GM21619 (cell line): ENCODE measurements around the gene RAC3.
"Not testable (repeated sequence)": the region's sequence is repeated elsewhere in the genome, so short reads cannot be mapped to it uniquely, and the experiment has no call there.

ENCODE experiments used
- ATAC-seq: cut with Tn5 transposase; IDR thresholded peaks from one replicate; pipeline ENCODE4 v1.9.1; 2021; ENCODE audit not compliant: unreplicated experiment

RAC3 gene

GRCh38 chr17:82038796-82039409, 7.4 kb downstream of the RAC3 start:
- ATAC-seq = not testable (repeated sequence)

DNA sequence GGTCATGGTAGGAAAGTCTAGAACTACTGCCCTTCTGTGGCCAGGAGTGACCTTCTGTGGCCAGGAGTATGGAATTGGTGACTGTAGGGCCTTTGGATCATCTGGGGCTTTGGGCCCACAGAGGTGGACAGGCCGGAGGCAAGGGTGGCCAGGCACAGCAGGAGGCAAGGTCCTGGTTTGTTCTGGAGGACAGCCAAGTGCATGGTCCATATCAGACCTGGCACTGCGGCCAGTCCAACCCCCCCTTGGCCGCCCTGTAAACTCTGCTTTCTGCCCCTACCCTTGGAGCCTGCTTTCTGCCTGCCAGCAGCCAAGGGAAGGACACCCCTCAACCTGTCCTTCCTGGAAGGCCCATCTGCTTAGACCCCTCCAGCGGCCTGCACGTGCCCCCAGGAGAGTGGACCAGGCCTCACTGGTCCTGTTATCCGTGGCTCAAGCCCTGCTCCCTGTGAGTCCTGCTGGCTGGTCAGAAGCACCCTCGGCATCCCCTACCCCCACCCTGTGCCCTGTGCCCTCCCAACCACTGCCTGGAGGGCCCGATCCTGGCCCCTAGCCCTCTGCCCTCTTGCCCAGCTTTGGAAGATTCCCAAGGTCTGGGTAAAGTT, 8.3 kb downstream of the RAC3 start:
- ATAC-seq = no peak

GRCh38 chr17:82041144-82041814, 9.8 kb downstream of the RAC3 start:
- ATAC-seq = no peak

DNA sequence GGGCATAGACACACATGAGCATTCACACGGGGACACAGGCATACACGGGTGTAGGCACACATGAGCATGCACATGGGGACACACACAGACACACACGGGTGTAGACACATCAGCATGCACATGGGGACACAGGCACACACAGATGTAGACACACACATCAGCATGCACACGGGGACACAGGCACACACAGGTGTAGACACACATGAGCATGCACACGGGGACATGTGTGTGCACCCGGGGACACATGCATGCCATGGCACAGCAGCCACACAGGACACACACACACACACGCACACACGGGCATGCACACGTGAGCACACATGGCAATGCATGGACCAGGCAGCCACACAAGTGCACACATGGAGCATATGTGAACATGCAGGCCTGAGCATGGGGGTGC, 11.2 kb downstream of the RAC3 start:
- no peak for ATAC-seq

DNA sequence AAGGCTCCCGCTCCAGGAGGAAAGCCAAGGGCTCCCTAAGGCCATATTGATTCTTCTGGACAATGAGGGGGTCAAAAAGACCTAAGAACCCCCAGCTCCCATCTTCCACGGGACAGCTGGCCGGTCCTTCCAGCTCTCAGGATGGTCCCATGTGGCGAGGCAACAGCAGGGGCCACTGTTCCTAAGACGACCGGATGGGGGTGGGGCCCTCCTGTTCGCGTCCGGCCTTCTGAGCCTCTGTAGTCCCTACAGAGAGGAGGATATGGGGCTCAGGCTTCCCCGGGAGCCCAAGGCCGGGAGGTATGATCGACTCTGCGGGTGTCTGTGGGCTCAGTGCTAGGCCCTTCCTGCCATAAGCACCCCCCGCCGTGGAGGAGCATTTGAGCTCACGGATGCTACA, 12.0 kb downstream of the RAC3 start:
- no peak for ATAC-seq

- ATAC-seq = no peak
Observed at GRCh38 chr17:82045936-82046484, 14.5 kb downstream of the RAC3 start.

- ATAC-seq = no peak
Observed at GRCh38 chr17:82046903-82047302, 15.4 kb downstream of the RAC3 start.

DNA sequence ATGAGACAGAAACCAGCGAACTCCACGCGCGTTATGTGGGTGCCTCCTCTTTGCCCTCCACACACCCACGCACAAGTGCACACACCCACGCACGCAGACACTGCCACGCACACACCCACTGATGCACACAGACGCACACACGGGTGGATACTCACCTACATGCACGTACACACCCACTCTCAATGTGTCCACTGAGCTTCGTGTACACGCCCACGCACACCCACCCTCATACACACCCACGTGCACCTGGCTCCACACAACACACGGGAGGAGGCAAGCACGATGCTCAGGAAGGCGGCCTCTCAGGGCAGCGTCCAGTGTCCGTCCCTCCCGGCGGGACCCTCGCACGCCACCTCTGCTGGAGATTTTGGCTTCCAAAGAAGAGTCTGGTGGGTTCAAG, 15.9 kb downstream of the RAC3 start:
- no peak for ATAC-seq

- ATAC-seq = no peak
Observed at GRCh38 chr17:82047914-82048570, 16.6 kb downstream of the RAC3 start.

DNA sequence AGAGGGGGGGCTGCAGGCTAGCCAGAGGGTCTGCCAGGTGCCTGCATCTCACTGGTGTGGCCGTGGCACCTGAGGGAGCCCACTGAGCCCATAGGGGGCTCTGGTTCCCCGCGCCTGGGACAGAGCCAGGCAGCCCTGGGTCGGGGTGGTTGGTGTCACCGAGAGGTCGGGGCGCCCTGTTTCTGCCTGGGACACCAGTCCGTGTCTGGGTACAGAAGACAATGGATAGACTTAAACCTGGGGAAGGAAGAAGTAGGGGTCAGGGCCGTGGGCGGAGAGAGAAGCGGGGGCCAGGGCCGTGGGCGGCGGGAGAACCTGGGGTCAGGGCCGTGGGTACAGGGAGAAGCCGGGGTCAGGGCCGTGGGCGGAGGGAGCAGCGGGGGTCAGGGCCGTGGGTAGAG, 17.1 kb downstream of the RAC3 start:
- no peak for ATAC-seq

DNA sequence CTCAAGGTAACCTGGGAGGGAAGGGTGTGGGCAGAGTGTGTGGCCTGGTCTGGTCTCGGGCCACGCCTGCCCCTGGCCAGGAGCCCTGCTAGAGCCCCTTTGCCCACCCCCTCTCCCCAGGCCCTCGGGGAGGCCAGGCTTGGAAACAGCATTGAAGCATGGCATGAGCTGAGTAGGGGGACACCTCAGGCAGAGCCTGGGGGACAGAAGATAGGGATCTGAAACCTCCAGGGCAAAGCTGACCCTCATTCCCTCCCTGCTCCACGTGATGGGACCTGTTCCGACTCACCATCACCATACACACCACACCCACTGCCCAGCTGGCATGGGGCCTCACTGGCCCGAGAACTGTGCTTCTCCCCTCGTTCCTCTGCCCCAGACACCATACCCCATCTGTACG, 17.6 kb downstream of the RAC3 start:
- ATAC-seq = no peak

- ATAC-seq = no peak
Observed at GRCh38 chr17:82049521-82049971, 18.1 kb downstream of the RAC3 start.

DNA sequence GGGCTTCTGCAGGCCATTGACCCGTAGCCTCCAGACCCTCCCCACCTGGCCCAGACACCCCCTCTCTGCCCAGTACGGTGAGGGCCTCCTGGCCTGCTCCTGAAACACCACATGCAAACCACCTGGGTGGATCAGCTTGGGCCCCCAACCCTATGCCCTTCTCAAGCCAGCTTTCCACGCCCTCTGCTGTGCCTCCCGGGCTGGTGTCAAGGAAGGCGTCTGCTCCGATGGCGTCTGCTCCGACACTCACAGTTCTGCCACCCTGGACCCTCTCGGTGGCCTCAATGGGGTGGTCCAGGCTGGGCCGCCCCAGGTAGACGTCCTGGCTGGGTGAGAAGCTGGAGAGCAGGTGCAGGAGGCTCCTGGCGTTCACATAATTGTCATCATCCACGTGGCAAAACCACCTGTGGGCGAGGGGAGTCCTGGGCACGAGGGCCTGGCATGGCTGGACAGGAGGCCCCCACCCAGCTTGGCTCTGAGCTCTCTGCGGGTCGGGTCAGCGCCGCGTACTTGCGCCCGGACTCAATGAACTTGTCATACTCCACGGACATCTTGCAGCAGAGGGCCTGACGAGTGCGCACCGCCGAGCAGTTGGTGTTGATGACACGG, 18.8 kb downstream of the RAC3 start:
- ATAC-seq = no peak

- no peak for ATAC-seq
Observed at GRCh38 chr17:82050761-82051641, 19.5 kb downstream of the RAC3 start.

- peak; percentile 53 for ATAC-seq
Observed at GRCh38 chr17:82051776-82052637, 20.5 kb downstream of the RAC3 start, which contains the start of the genes GPS1 and RFNG. TSS of gene GPS1 (plus strand) at chr17:82051898. CDS start at chr17:82051932, 34 bp downstream. TSS of gene RFNG (minus strand) at chr17:82051811. CDS start at chr17:82051766, 45 bp downstream.

DNA sequence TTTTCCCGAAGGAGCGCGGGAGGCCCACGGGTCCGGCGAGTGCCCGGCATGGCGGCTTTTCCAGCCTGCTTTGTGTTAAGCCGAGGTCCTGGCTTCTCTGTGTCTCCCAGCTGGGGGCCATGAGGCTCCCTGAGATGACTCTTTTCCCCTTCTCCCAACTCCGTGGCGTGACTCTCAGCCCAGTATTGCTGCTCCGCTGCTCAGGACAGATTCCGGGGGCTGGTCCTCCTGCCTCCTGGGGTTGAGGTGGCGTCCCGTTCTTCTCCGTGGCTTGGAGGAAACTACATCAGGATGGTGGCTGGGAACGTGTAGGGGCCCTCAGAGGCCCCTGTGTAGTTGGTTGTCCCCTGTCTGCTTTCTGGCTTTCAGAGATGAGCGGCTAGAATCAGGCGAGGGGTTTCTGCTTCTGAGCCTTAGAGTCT, 21.2 kb downstream of the RAC3 start:
- no peak for ATAC-seq

DNA sequence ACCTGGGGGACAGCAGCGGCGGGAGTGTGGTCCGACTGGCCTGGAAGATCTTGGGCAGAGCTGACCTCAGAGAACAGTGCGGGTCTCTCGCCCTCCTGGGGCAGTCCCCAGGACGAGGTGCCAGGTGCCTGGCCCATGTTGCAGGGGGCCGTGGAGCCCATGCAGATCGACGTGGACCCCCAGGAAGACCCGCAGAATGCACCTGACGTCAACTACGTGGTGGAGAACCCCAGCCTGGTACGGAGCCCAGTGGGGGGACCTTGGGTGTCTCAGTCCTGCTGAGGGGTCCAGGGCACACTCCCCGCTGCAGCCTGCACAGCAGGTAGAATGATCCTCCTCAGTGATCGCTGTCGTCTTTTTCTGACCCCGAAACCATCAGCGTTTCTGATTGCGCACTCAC, 21.7 kb downstream of the RAC3 start:
- no peak for ATAC-seq

DNA sequence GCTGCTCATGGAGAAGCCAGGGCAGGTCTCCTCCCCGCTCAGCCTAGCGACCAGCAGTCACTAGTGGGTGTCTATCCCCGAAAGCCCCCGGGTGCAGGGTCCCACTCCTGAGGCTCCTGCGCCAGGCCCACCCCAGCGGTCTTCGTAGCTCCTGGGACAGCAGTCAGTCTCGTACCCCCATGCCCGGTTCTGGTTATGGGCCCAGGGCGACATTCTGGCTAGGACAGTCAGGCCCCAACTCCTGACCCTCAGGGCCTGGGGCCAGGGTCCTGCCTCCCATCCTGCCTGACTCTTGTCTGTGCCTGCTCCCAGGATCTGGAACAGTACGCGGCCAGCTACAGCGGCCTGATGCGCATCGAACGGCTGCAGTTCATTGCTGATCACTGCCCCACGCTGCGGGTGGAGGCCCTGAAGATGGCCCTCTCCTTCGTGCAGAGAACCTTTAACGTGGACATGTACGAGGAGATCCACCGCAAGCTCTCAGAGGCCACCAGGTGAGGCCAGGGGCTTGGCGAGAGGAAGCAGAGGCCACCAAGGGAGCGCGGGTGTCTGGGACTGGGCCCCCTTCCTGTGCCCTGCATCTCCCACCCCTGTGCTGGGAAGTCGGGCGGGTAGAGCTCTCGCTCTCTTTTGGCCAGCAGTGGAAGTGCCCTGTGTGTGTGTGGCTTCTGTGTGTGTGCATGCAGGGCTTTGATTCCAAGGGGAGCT, 22.2 kb downstream of the RAC3 start:
- no peak for ATAC-seq
